Measurements from ENCODE around the gene DEXI.

- TF ChIP-seq EZH2 (IDR thresholded peaks at IDR 0.05) (no peak), POLR2AphosphoS5 (IDR thresholded peaks at IDR 0.05; ENCODE audit: borderline replicate concordance, low read depth, low read length) (no peak)
Measured at GRCh38 chr16:10967986-10968385, 25.7 kb upstream of the DEXI start.
